Breast epithelium (tissue), 3 donors: ENCODE measurements around the gene MDFIC2.

Experiments
- CTCF ChIP-seq, 3 donors: fragments of 450-650 bp; IDR thresholded peaks; one replicate each; pipeline ENCODE4 v1.5.1; 2016 to 2017; ENCODE audit warnings: antibody characterized with exemption in 3 of 3, mild to moderate bottlenecking in 3 of 3, moderate library complexity in 3 of 3
- POLR2A ChIP-seq: fragments of 450-650 bp; IDR thresholded peaks from one replicate; pipeline ENCODE4 v1.6.1; 2016; ENCODE audit warnings: antibody characterized with exemption, mild to moderate bottlenecking, moderate library complexity
- POLR2AphosphoS5 ChIP-seq, 3 donors: sonication (generic); formaldehyde crosslinking; IDR thresholded peaks; one replicate each; pipeline ENCODE4 v1.6.1; 2017; ENCODE audit warnings: antibody characterized with exemption in 3 of 3

- no peak for TF ChIP-seq CTCF (IDR thresholded peaks at IDR 0.05)
- no peak for TF ChIP-seq POLR2A
- no peak for TF ChIP-seq POLR2AphosphoS5 (IDR thresholded peaks at IDR 0.05)
Measured at GRCh38 chr3:70291097-70291482, 21.3 kb downstream of the MDFIC2 start.
